Spleen (tissue), 7 donors: Measurements from ENCODE around the gene TRIM7.

ENCODE experiments used
- CTCF ChIP-seq, 11 experiments: fragments of 200-600 bp in 7 of 11; fragments of 450-650 bp in 4 of 11; sonication (generic) in 4 of 11; IDR thresholded peaks in 8 of 11; conservative IDR thresholded peaks in 3 of 11; 1 replicate in 7 of 11; 2 replicates in 4 of 11; pipeline versions ENCODE4 v1.4.0 to v1.8.0; 2016 to 2021; ENCODE audit warnings: antibody characterized with exemption in 11 of 11, inconsistent platforms in 4 of 11, mild to moderate bottlenecking in 1 of 11
- POLR2AphosphoS5 ChIP-seq, 3 donors: sonication (generic); formaldehyde crosslinking; IDR thresholded peaks; one replicate each; pipeline ENCODE4 v1.5.1; 2017; ENCODE audit warnings: antibody characterized with exemption in 3 of 3
- donor health status: DM: no; HTN: no; CAD: no; lungs with moderate emphysema.
- donor health status: DM: no; HTN: no; CAD: no.
- donor health status: DM: no; HTN: no; CAD: no.

DNA sequence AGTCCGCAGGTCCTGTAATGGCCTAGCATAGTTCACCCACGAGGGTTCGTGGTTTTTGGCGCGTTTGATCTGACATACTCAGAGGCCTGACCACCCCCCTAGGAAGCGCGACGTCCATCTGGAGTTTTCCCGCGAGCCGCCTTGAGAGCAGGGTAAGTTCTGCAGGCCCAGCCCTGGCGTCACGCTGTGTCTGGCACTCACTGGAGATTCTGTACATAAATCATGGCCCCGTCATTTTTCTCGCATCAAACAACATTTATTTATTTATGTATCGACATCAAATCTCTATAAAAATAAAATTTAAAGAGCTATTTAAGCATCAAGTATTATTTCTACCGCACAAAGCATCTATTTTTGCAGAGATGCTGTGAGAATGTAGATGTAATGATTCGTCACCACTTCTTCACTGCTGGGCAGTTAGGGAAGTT lies 17.6 kb upstream of the TRIM7 start:
- peak in 3 of 11 experiments; percentile 34 to 55 (median 39) for TF ChIP-seq CTCF (IDR thresholded peaks at IDR 0.05 in 8 of 11, conservative IDR thresholded peaks at IDR 0.05 in 3 of 11)
- no peak for TF ChIP-seq POLR2AphosphoS5 (IDR thresholded peaks at IDR 0.05)
